ENCODE results near the gene CBLC. TPM values are rescaled to one million over a fixed set of nuclear protein-coding genes. Genes with fewer than 3 reads are reported as not detected.
A peak's percentile ranks its signal among the peaks of the same experiment; 100 is the strongest.

CBLC gene
- total RNA-seq, 1 donor from 2014 or later, result 16.2 TPM

GRCh38 chr19:44810234-44811121 is 32.8 kb downstream of the CBLC start:
- H3K27ac Mint-ChIP-seq, result peak overlapping the region; percentile 37
- no peak for DNase-seq (ENCODE audit: low spot score, unreplicated experiment)
- peak overlapping the region; percentile 78 for H3K4me3 Mint-ChIP-seq (ENCODE audit: low read depth)
- H3K9me3 Mint-ChIP-seq (ENCODE audit: low read depth), result no peaks in the 10 kb centered on the region
- H3K4me1 Mint-ChIP-seq (ENCODE audit: low read depth), result peaks cover 24% of the 10 kb centered on the region
- H3K27me3 Mint-ChIP-seq, result no peaks in the 10 kb centered on the region
- TF ChIP-seq CTCF (IDR thresholded peaks at IDR 0.05; ENCODE audit: unreplicated experiment), result no peak
- peaks cover 25% of the 10 kb centered on the region for H3K36me3 Mint-ChIP-seq (ENCODE audit: insufficient read depth)

GRCh38 chr19:44811122-44811419 is 33.4 kb downstream of the CBLC start:
- TF ChIP-seq CTCF (IDR thresholded peaks at IDR 0.05; ENCODE audit: unreplicated experiment), result no peak

GRCh38 chr19:44812142-44812718 is 34.5 kb downstream of the CBLC start:
- H3K9me3 Mint-ChIP-seq (ENCODE audit: low read depth), result no peaks in the 10 kb centered on the region
- H3K4me3 Mint-ChIP-seq (ENCODE audit: low read depth), result no peak overlapping the region
- DNase-seq (ENCODE audit: low spot score, unreplicated experiment), result no peak
- TF ChIP-seq CTCF (IDR thresholded peaks at IDR 0.05; ENCODE audit: unreplicated experiment), result no peak
- peaks cover 30% of the 10 kb centered on the region for H3K36me3 Mint-ChIP-seq (ENCODE audit: insufficient read depth)
- no peak overlapping the region for H3K27ac Mint-ChIP-seq
- H3K27me3 Mint-ChIP-seq, result no peaks in the 10 kb centered on the region
- peaks cover 24% of the 10 kb centered on the region for H3K4me1 Mint-ChIP-seq (ENCODE audit: low read depth)

More at GRCh38 chr19:44811122-44811419, 33.4 kb downstream of the CBLC start:
- Mint-ChIP-seq H3K27ac (no peak overlapping the region), H3K27me3 (no peaks in the 10 kb centered on the region), H3K9me3 (ENCODE audit: low read depth) (no peaks in the 10 kb centered on the region), H3K4me3 (ENCODE audit: low read depth) (peak overlapping the region; percentile 42), H3K36me3 (ENCODE audit: insufficient read depth) (peaks cover 26% of the 10 kb centered on the region), H3K4me1 (ENCODE audit: low read depth) (peaks cover 24% of the 10 kb centered on the region)
- no peak for DNase-seq (ENCODE audit: low spot score, unreplicated experiment)

- no peak for TF ChIP-seq CTCF (IDR thresholded peaks at IDR 0.05; ENCODE audit: unreplicated experiment)
- Mint-ChIP-seq H3K27ac (peak overlapping the region; percentile 62), H3K36me3 (ENCODE audit: insufficient read depth) (peaks cover 34% of the 10 kb centered on the region), H3K9me3 (ENCODE audit: low read depth) (no peaks in the 10 kb centered on the region), H3K27me3 (no peaks in the 10 kb centered on the region), H3K4me3 (ENCODE audit: low read depth) (no peak overlapping the region), H3K4me1 (ENCODE audit: low read depth) (peaks cover 26% of the 10 kb centered on the region)
- DNase-seq (ENCODE audit: low spot score, unreplicated experiment), result no peak
These were observed 35.6 kb downstream of the CBLC start for GRCh38 chr19:44813070-44813840.

GRCh38 chr19:44813841-44814470 is 36.3 kb downstream of the CBLC start:
- no peaks in the 10 kb centered on the region for H3K27me3 Mint-ChIP-seq
- no peak for TF ChIP-seq CTCF (IDR thresholded peaks at IDR 0.05; ENCODE audit: unreplicated experiment)
- peak overlapping the region; percentile 62 for H3K27ac Mint-ChIP-seq
- no peak for DNase-seq (ENCODE audit: low spot score, unreplicated experiment)
- no peaks in the 10 kb centered on the region for H3K9me3 Mint-ChIP-seq (ENCODE audit: low read depth)
- H3K36me3 Mint-ChIP-seq (ENCODE audit: insufficient read depth), result peaks cover 34% of the 10 kb centered on the region
- H3K4me3 Mint-ChIP-seq (ENCODE audit: low read depth), result no peak overlapping the region
- H3K4me1 Mint-ChIP-seq (ENCODE audit: low read depth), result peaks cover 23% of the 10 kb centered on the region

All from progenitor cell of endocrine pancreas (in vitro differentiated cells).